Neuron (in vitro differentiated cells): ENCODE results near the gene CCL16.

Source experiments
- H2AFZ ChIP-seq: one replicate; pipeline ENCODE4 v1.6.1; 2013; ENCODE audit warnings: low read depth, mild to moderate bottlenecking, inconsistent platforms, low read length, moderate library complexity
- H3K27me3 ChIP-seq: one replicate; pipeline ENCODE4 v1.6.1; 2013; ENCODE audit warnings: low read length; ENCODE audit not compliant: insufficient read depth
- H3K36me3 ChIP-seq: one replicate; pipeline ENCODE4 v1.6.1; 2013; ENCODE audit warnings: low read length; ENCODE audit not compliant: insufficient read depth
- H3K4me1 ChIP-seq: one replicate; pipeline ENCODE4 v1.6.1; 2013; ENCODE audit warnings: low read length; ENCODE audit not compliant: insufficient read depth
- H3K4me3 ChIP-seq: 2 replicates; pipeline ENCODE4 v1.5.1; 2013; ENCODE audit warnings: mild to moderate bottlenecking, low read length, moderate library complexity
- H3K9me3 ChIP-seq: one replicate; pipeline ENCODE4 v1.6.1; 2013; ENCODE audit warnings: low read length

The CCL16 gene

GRCh38 chr17:35977509-35977908, 3.8 kb downstream of the CCL16 start:
- Histone ChIP-seq H2AFZ (no peak overlapping the region), H3K9me3 (no peaks in the 10 kb centered on the region), H3K4me1 (no peaks in the 10 kb centered on the region), H3K36me3 (no peaks in the 10 kb centered on the region), H3K27me3 (no peaks in the 10 kb centered on the region), H3K4me3 (no peak overlapping the region)

GRCh38 chr17:35973333-35974260, 7.7 kb downstream of the CCL16 start:
- H3K9me3 ChIP-seq: no peaks in the 10 kb centered on the region
- peaks cover 4% of the 10 kb centered on the region for H3K4me1 ChIP-seq
- H2AFZ ChIP-seq: no peak overlapping the region
- no peak overlapping the region for H3K4me3 ChIP-seq
- H3K36me3 ChIP-seq: no peaks in the 10 kb centered on the region
- H3K27me3 ChIP-seq: no peaks in the 10 kb centered on the region

- no peaks in the 10 kb centered on the region for H3K27me3 ChIP-seq
- H3K36me3 ChIP-seq: no peaks in the 10 kb centered on the region
- H3K9me3 ChIP-seq: no peaks in the 10 kb centered on the region
- peaks cover 4% of the 10 kb centered on the region for H3K4me1 ChIP-seq
- no peak overlapping the region for H2AFZ ChIP-seq
- no peak overlapping the region for H3K4me3 ChIP-seq
Observed at GRCh38 chr17:35972945-35973332, 8.4 kb downstream of the CCL16 start.

- H2AFZ ChIP-seq: no peak overlapping the region
- H3K36me3 ChIP-seq: no peaks in the 10 kb centered on the region
- H3K27me3 ChIP-seq: no peaks in the 10 kb centered on the region
- no peaks in the 10 kb centered on the region for H3K9me3 ChIP-seq
- H3K4me1 ChIP-seq: peaks cover 4% of the 10 kb centered on the region
- H3K4me3 ChIP-seq: no peak overlapping the region
Observed at GRCh38 chr17:35972535-35972934, 8.8 kb downstream of the CCL16 start.

GRCh38 chr17:35972066-35972465, 9.2 kb downstream of the CCL16 start:
- peaks cover 4% of the 10 kb centered on the region for H3K4me1 ChIP-seq
- H3K27me3 ChIP-seq: no peaks in the 10 kb centered on the region
- H3K9me3 ChIP-seq: no peaks in the 10 kb centered on the region
- H2AFZ ChIP-seq: no peak overlapping the region
- H3K4me3 ChIP-seq: no peak overlapping the region
- H3K36me3 ChIP-seq: no peaks in the 10 kb centered on the region

- Histone ChIP-seq H3K27me3 (peaks cover 6% of the 10 kb centered on the region), H3K9me3 (no peaks in the 10 kb centered on the region)
Observed at GRCh38 chr17:35969558-35970380, 11.5 kb downstream of the CCL16 start.

GRCh38 chr17:35968520-35969054, 12.7 kb downstream of the CCL16 start:
- Histone ChIP-seq H3K27me3 (peaks cover 6% of the 10 kb centered on the region), H3K36me3 (no peaks in the 10 kb centered on the region), H3K4me3 (no peak overlapping the region), H3K9me3 (no peaks in the 10 kb centered on the region), H3K4me1 (peaks cover 4% of the 10 kb centered on the region), H2AFZ (no peak overlapping the region)

More at GRCh38 chr17:35969558-35970380, 11.5 kb downstream of the CCL16 start:
- Histone ChIP-seq H3K4me1 (peaks cover 4% of the 10 kb centered on the region), H3K36me3 (no peaks in the 10 kb centered on the region), H2AFZ (peak overlapping the region; percentile 47), H3K4me3 (no peak overlapping the region)

GRCh38 chr17:35965272-35965671, 16.0 kb downstream of the CCL16 start:
- Histone ChIP-seq H3K27me3 (peaks cover 6% of the 10 kb centered on the region), H3K9me3 (no peaks in the 10 kb centered on the region), H3K36me3 (no peaks in the 10 kb centered on the region), H2AFZ (no peak overlapping the region), H3K4me1 (peaks cover 4% of the 10 kb centered on the region), H3K4me3 (no peak overlapping the region)

- H3K36me3 ChIP-seq: no peaks in the 10 kb centered on the region
- H3K9me3 ChIP-seq: no peaks in the 10 kb centered on the region
- peaks cover 6% of the 10 kb centered on the region for H3K27me3 ChIP-seq
- H3K4me1 ChIP-seq: no peaks in the 10 kb centered on the region
- no peak overlapping the region for H2AFZ ChIP-seq
- H3K4me3 ChIP-seq: no peak overlapping the region
Observed at GRCh38 chr17:35963663-35964062, 17.6 kb downstream of the CCL16 start.

- H3K9me3 ChIP-seq: no peaks in the 10 kb centered on the region
Observed at GRCh38 chr17:35953720-35954119, 27.6 kb downstream of the CCL16 start.

GRCh38 chr17:35949401-35949800, 31.9 kb downstream of the CCL16 start:
- Histone ChIP-seq H2AFZ (no peak overlapping the region), H3K27me3 (no peaks in the 10 kb centered on the region), H3K4me1 (no peaks in the 10 kb centered on the region), H3K9me3 (no peaks in the 10 kb centered on the region), H3K36me3 (no peaks in the 10 kb centered on the region), H3K4me3 (no peak overlapping the region)

More at GRCh38 chr17:35953720-35954119, 27.6 kb downstream of the CCL16 start:
- H2AFZ ChIP-seq: no peak overlapping the region
- H3K4me1 ChIP-seq: no peaks in the 10 kb centered on the region
- no peak overlapping the region for H3K4me3 ChIP-seq
- H3K36me3 ChIP-seq: no peaks in the 10 kb centered on the region
- H3K27me3 ChIP-seq: no peaks in the 10 kb centered on the region

GRCh38 chr17:35948092-35948491, 33.2 kb downstream of the CCL16 start:
- H3K4me1 ChIP-seq: no peaks in the 10 kb centered on the region
- no peak overlapping the region for H2AFZ ChIP-seq
- no peaks in the 10 kb centered on the region for H3K27me3 ChIP-seq
- no peaks in the 10 kb centered on the region for H3K9me3 ChIP-seq
- no peaks in the 10 kb centered on the region for H3K36me3 ChIP-seq
- no peak overlapping the region for H3K4me3 ChIP-seq

GRCh38 chr17:35947156-35947585, 34.1 kb downstream of the CCL16 start:
- H3K9me3 ChIP-seq: no peaks in the 10 kb centered on the region
- H3K4me3 ChIP-seq: no peak overlapping the region
- H3K27me3 ChIP-seq: peaks cover under 1% of the 10 kb centered on the region
- no peaks in the 10 kb centered on the region for H3K4me1 ChIP-seq
- H3K36me3 ChIP-seq: no peaks in the 10 kb centered on the region
- H2AFZ ChIP-seq: no peak overlapping the region
